HG02938 (cell line): ENCODE results near the gene ZNF775.

Source experiments
- ATAC-seq: cut with Tn5 transposase; IDR thresholded peaks from one replicate; pipeline ENCODE4 v1.9.1; 2021; ENCODE audit warnings: mild to moderate bottlenecking, moderate library complexity; ENCODE audit not compliant: unreplicated experiment

The ZNF775 gene

GRCh38 chr7:150378853-150379440 is at the start of gene ZNF775:
Gene ZNF775, plus strand, starts transcription at chr7:150379330. Its CDS starts 9,141 bp downstream, at chr7:150388471.
- ATAC-seq = peak; percentile 71

- no peak for ATAC-seq
Observed at GRCh38 chr7:150329331-150330120, 49.6 kb upstream of the ZNF775 start.

GRCh38 chr7:150330211-150330885 is 48.8 kb upstream of the ZNF775 start:
- no peak for ATAC-seq

- ATAC-seq = no peak
Observed at GRCh38 chr7:150332852-150333635, 46.1 kb upstream of the ZNF775 start.

- ATAC-seq = no peak
Observed at GRCh38 chr7:150333659-150334058, 45.5 kb upstream of the ZNF775 start.

GRCh38 chr7:150334108-150334507 is 45.0 kb upstream of the ZNF775 start:
- no peak for ATAC-seq

- ATAC-seq = no peak
Observed at GRCh38 chr7:150335108-150335773, 43.9 kb upstream of the ZNF775 start.

- ATAC-seq = no peak
Observed at GRCh38 chr7:150335774-150336112, 43.4 kb upstream of the ZNF775 start.

- ATAC-seq = no peak
Observed at GRCh38 chr7:150336746-150337145, 42.4 kb upstream of the ZNF775 start.

- ATAC-seq = no peak
Observed at GRCh38 chr7:150337179-150337578, 42.0 kb upstream of the ZNF775 start.

- no peak for ATAC-seq
Observed at GRCh38 chr7:150337659-150338081, 41.5 kb upstream of the ZNF775 start.

- no peak for ATAC-seq
Observed at GRCh38 chr7:150338166-150338829, 40.8 kb upstream of the ZNF775 start.

- ATAC-seq = no peak
Observed at GRCh38 chr7:150339409-150339809, 39.7 kb upstream of the ZNF775 start.

- ATAC-seq = no peak
Observed at GRCh38 chr7:150340024-150340749, 38.9 kb upstream of the ZNF775 start.

- ATAC-seq = no peak
Observed at GRCh38 chr7:150340875-150341262, 38.3 kb upstream of the ZNF775 start.

- no peak for ATAC-seq
Observed at GRCh38 chr7:150341263-150342120, 37.6 kb upstream of the ZNF775 start, which contains the start of gene RARRES2. Gene RARRES2, minus strand, starts transcription at chr7:150341629. Its CDS starts 1,020 bp downstream, at chr7:150340609.

- no peak for ATAC-seq
Observed at GRCh38 chr7:150342121-150342408, 37.1 kb upstream of the ZNF775 start.

GRCh38 chr7:150343225-150343624 is 35.9 kb upstream of the ZNF775 start:
- no peak for ATAC-seq

- no peak for ATAC-seq
Observed at GRCh38 chr7:150344299-150344698, 34.8 kb upstream of the ZNF775 start.
